Lung (tissue), 12 donors: ENCODE measurements around the gene DMRTA1. TPM values are rescaled to one million over a fixed set of nuclear protein-coding genes. Genes with fewer than 3 reads are reported as not detected.
A peak's percentile ranks its signal among the peaks of the same experiment; 100 is the strongest.

ENCODE experiments used
- ATAC-seq: fragments of 200-7000 bp; cut with Tn5 transposase; one replicate; pipeline ENCODE4 v1.9.1; 2020; ENCODE audit warnings: moderate number of reproducible peaks; ENCODE audit not compliant: insufficient read depth, low FRiP score
- DNase-seq, 3 donors: peaks; one replicate each; pipeline ENCODE4 v3.0.0-alpha.2; 2013 to 2017
- H3K27ac ChIP-seq, 2 donors: one replicate each; pipeline ENCODE4 v1.5.1; 2013; ENCODE audit warnings: mild to moderate bottlenecking in 2 of 2, moderate library complexity in 2 of 2, control low read depth in 1 of 2, inconsistent platforms in 1 of 2, low read depth in 1 of 2, low read length in 1 of 2
- H3K27me3 ChIP-seq, 3 donors: one replicate each; pipeline ENCODE4 v1.5.1; 2013; ENCODE audit warnings: low read length in 2 of 3; ENCODE audit not compliant: control insufficient read depth in 3 of 3, insufficient read depth in 3 of 3
- H3K36me3 ChIP-seq, 4 donors: one replicate each; pipeline ENCODE4 v1.5.1; 2013; ENCODE audit warnings: low read length in 4 of 4, mild to moderate bottlenecking in 1 of 4, moderate library complexity in 1 of 4; ENCODE audit not compliant: control insufficient read depth in 4 of 4, insufficient read depth in 4 of 4
- H3K4me1 ChIP-seq, 5 donors: one replicate each; pipeline ENCODE4 v1.5.1; 2013; ENCODE audit warnings: low read length in 5 of 5, mild to moderate bottlenecking in 2 of 5, moderate library complexity in 1 of 5; ENCODE audit not compliant: control insufficient read depth in 5 of 5, insufficient read depth in 5 of 5
- H3K4me3 ChIP-seq: one replicate; pipeline ENCODE4 v1.5.1; 2013; ENCODE audit warnings: mild to moderate bottlenecking, control low read depth, moderate library complexity
- H3K9ac ChIP-seq, 2 donors: one replicate each; pipeline ENCODE4 v1.5.1; 2013; ENCODE audit warnings: low read length in 2 of 2, control low read depth in 1 of 2; ENCODE audit not compliant: insufficient read depth in 1 of 2
- H3K9me3 ChIP-seq, 4 donors: one replicate each; pipeline ENCODE4 v1.5.1; 2013; ENCODE audit warnings: low read length in 3 of 4, mild to moderate bottlenecking in 1 of 4, moderate library complexity in 1 of 4; ENCODE audit not compliant: control insufficient read depth in 4 of 4, insufficient read depth in 3 of 4
- CTCF ChIP-seq: IDR thresholded peaks from 2 replicates; pipeline ENCODE4 v1.5.1; 2012; ENCODE audit warnings: mild to moderate bottlenecking; ENCODE audit errors: control extremely low read depth, extremely low read depth
- WGBS, 2 donors: extraction: QIAGEN DNeasy Blood & Tissue Kit; methylation state at CpG; one replicate each; pipeline ENCODE4 v1.1.7; 2013; 5-methylcytosine and 5-hydroxymethylcytosine counted together
- polyA plus RNA-seq, 2 donors: library from polyadenylated mRNA; stranded (reverse); fragments of 200-250 nt; gene quantifications; one replicate each; pipeline ENCODE4 v1.2.1, GENCODE V29; 2013
- total RNA-seq, 2 donors: library from RNA; depleted of rRNA in 1 of 2; stranded (reverse); fragments of >200 nt in 1 of 2; gene quantifications; one replicate each; pipeline ENCODE4 v1.2.1, GENCODE V29; 2014 to 2021
- donor health status: control.
- donor health status: control.
- donor health status: Bipolar disorder and iron deficiency.
- donor health status: healthy.
- donor health status: DM: yes; HTN: yes; CAD: no.

The DMRTA1 gene
- total and polyA plus RNA-seq, 4 donors = 0.69 to 4.2 (median 1.4) TPM

DNA sequence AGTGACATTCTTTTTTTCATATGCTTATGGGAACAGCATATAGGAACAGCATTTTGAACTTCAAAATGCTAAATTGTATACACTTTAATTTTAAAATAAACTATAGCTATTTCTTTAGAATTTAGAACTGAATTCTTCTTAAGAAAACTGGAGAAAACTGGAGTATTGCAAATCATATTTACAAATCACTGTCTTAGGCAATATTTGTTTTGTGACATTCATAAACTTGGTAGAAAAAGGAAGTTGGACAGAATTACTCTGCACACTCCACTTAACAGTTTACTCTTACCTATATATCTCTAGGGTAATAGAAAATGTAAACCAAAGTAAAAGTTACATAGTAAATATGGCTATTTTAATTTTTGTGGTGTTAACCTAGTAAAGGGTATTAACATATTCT, 3.1 kb downstream of the DMRTA1 start:
- TF ChIP-seq CTCF = no peak
- Histone ChIP-seq H3K4me1 (peaks cover 0 to 5% (median 0%) of the 10 kb centered on the region in 5 donors), H3K9me3 (peaks cover 0 to 3% (median 0%) of the 10 kb centered on the region in 4 donors), H3K27me3 (peaks cover 0 to 20% (median 15%) of the 10 kb centered on the region in 3 donors), H3K4me3 (no peak overlapping the region), H3K36me3 (no peaks in the 10 kb centered on the region), H3K9ac (no peak overlapping the region), H3K27ac (no peak overlapping the region)
- DNase-seq (no peak), ATAC-seq (no peak)

DNA sequence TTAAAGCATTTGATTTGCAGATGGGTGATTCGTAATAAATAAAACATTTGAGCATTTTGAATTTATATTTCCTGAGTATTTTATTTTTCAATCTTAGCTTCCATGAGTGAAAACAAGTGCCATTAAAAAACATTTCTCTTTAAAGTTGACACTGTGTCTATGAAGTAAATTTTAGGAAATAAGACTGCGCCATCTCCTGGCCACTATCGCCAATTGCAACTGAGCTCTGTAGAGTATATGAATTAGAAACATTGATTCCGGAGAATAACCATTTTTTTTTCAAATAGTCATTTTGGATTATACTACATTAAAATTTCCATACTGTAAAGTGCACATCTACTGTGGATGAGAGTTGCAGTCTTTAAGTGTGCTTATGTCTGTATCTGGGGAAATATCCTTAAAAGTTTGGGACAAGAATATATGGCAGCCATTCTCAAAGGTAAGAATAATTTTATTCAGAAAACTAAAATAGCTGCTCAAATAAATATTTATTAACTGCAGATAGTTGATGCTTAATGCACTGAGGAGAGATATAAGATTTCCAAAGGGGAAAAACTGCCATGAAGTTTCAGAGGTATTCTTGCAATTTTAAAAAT, 5.9 kb downstream of the DMRTA1 start:
- Histone ChIP-seq H3K36me3 (no peaks in the 10 kb centered on the region), H3K9me3 (no peaks in the 10 kb centered on the region), H3K4me3 (no peak overlapping the region), H3K9ac (no peak overlapping the region), H3K4me1 (no peaks in the 10 kb centered on the region), H3K27me3 (peaks cover 0 to 15% (median 13%) of the 10 kb centered on the region in 3 donors), H3K27ac (no peak overlapping the region)
- WGBS, 2 donors = 17 to 18% methylated on average over 4 of the region's 4 CpGs
- TF ChIP-seq CTCF = peak; percentile 51
- ATAC-seq = no peak
- DNase-seq = peak; percentile 12 to 19 (median 19)

DNA sequence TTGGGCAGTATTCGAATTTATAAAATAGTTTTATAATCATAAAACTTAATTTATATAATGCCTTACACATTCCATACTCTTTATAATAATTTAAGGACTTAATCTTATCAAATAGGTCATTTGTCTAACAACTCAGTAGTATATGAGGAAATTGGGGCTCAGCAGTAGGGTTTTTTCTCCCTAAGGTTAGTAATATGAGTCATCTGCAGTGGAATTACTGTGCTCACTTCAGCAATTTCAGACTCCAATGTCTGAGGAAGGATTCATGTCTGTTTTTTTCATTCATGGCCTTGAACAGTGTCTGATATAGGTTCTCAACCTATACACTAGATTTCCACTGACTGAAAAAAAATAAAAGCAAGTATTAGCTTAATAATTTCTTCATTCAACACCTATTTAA, 7.4 kb downstream of the DMRTA1 start:
- no peaks in the 10 kb centered on the region for H3K4me1 ChIP-seq
- H3K36me3 ChIP-seq = no peaks in the 10 kb centered on the region
- no peak overlapping the region for H3K27ac ChIP-seq
- H3K4me3 ChIP-seq = no peak overlapping the region
- H3K27me3 ChIP-seq = peaks cover 0 to 3% (median 3%) of the 10 kb centered on the region in 3 donors
- no peak overlapping the region for H3K9ac ChIP-seq
- H3K9me3 ChIP-seq = no peaks in the 10 kb centered on the region
- 0 to 30% methylated on average over 1 of the region's 1 CpG for WGBS, 2 donors
- no peak for DNase-seq
- TF ChIP-seq CTCF = no peak
- no peak for ATAC-seq

DNA sequence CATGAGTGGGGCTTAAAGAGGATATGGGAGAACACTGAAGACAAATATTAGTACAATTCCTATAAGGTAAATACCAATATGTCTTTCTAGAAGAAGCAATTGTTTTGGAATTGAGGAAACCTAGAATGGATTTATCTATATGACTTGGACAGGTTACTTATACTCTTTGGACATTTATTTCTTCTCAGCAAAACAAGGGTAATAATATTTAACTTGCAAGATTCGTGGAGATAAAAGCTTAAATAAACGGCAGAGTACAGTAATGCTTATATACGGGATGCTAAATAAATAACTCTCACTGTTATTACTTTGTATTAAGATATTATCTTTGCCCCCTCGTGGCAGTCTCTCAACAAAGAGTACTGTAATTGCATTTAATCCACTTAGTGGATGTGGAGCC, 8.6 kb downstream of the DMRTA1 start:
- WGBS, 2 donors = 62 to 70% methylated on average over 4 of the region's 4 CpGs
- no peak for ATAC-seq

More for the DNA sequence above, 8.6 kb downstream of the DMRTA1 start:
- Histone ChIP-seq H3K9ac (no peak overlapping the region), H3K4me3 (no peak overlapping the region), H3K27me3 (no peaks in the 10 kb centered on the region), H3K9me3 (no peaks in the 10 kb centered on the region), H3K27ac (no peak overlapping the region), H3K36me3 (no peaks in the 10 kb centered on the region), H3K4me1 (no peaks in the 10 kb centered on the region)
- DNase-seq = no peak
- TF ChIP-seq CTCF = no peak
